H9 (cell line): ENCODE data around the gene MED28. TPM values are rescaled to one million over a fixed set of nuclear protein-coding genes. Genes with fewer than 3 reads are reported as not detected.

ENCODE experiments used
- DNase-seq: peaks from one replicate; pipeline ENCODE4 v3.0.0-alpha.2; 2017
- H2AFZ ChIP-seq: one replicate; pipeline ENCODE4 v1.6.1; 2013; ENCODE audit warnings: mild to moderate bottlenecking, low read length, control low read depth, moderate library complexity
- H2AK5ac ChIP-seq: 2 replicates; pipeline ENCODE4 v1.6.1; 2013; ENCODE audit warnings: low read length, control low read depth, mixed read lengths; ENCODE audit not compliant: insufficient read length
- H2BK120ac ChIP-seq: one replicate; pipeline ENCODE4 v1.6.1; 2013; ENCODE audit warnings: low read depth, mild to moderate bottlenecking, low read length, control low read depth, inconsistent platforms; ENCODE audit not compliant: poor library complexity, severe bottlenecking
- H2BK12ac ChIP-seq: 2 replicates; pipeline ENCODE4 v1.6.1; 2013; ENCODE audit warnings: low read length, control low read depth, mixed read lengths, low read depth; ENCODE audit not compliant: insufficient read length
- H2BK15ac ChIP-seq: 2 replicates; pipeline ENCODE4 v1.6.1; 2013; ENCODE audit warnings: low read depth, low read length, control low read depth
- H2BK20ac ChIP-seq: one replicate; pipeline ENCODE4 v1.6.1; 2013; ENCODE audit warnings: low read depth, mild to moderate bottlenecking, low read length, control low read depth, inconsistent platforms; ENCODE audit not compliant: poor library complexity, severe bottlenecking
- H2BK5ac ChIP-seq: 2 replicates; pipeline ENCODE4 v1.6.1; 2013; ENCODE audit warnings: low read length, control low read depth, mixed read lengths; ENCODE audit not compliant: insufficient read length
- H3K14ac ChIP-seq: 2 replicates; pipeline ENCODE4 v1.6.1; 2013; ENCODE audit warnings: low read length, control low read depth; ENCODE audit not compliant: insufficient read depth
- H3K18ac ChIP-seq: 2 replicates; pipeline ENCODE4 v1.6.1; 2013; ENCODE audit warnings: low read depth, mild to moderate bottlenecking, mixed read lengths, low read length, control low read depth; ENCODE audit not compliant: insufficient read length
- H3K23ac ChIP-seq: 2 replicates; pipeline ENCODE4 v1.6.1; 2013; ENCODE audit warnings: low read length, control low read depth, mixed read lengths, low read depth; ENCODE audit not compliant: insufficient read length
- H3K23me2 ChIP-seq: 2 replicates; pipeline ENCODE4 v1.6.1; 2013; ENCODE audit warnings: low read depth, mild to moderate bottlenecking, mixed read lengths, low read length, control low read depth; ENCODE audit not compliant: insufficient read length, poor library complexity, severe bottlenecking
- H3K27ac ChIP-seq: 2 replicates; pipeline ENCODE4 v1.5.1; 2013; ENCODE audit warnings: low read length, control low read depth, mixed read lengths, low read depth; ENCODE audit not compliant: insufficient read length
- H3K27me3 ChIP-seq: 2 replicates; pipeline ENCODE4 v1.6.1; 2013; ENCODE audit warnings: low read length, control low read depth, inconsistent platforms; ENCODE audit not compliant: insufficient read depth
- H3K4ac ChIP-seq: 2 replicates; pipeline ENCODE4 v1.6.1; 2013; ENCODE audit warnings: low read depth, mild to moderate bottlenecking, control low read depth, inconsistent platforms, low read length, moderate library complexity
- H3K4me1 ChIP-seq: 2 replicates; pipeline ENCODE4 v1.6.1; 2013; ENCODE audit warnings: low read length, control low read depth, inconsistent platforms; ENCODE audit not compliant: insufficient read depth
- H3K4me2 ChIP-seq: 2 replicates; pipeline ENCODE4 v1.6.1; 2013; ENCODE audit warnings: low read length, control low read depth, mixed read lengths; ENCODE audit not compliant: insufficient read length, insufficient read depth
- H3K56ac ChIP-seq: 2 replicates; pipeline ENCODE4 v1.6.1; 2013; ENCODE audit warnings: low read depth, mild to moderate bottlenecking, mixed read lengths, low read length, control low read depth; ENCODE audit not compliant: insufficient read length
- H3K79me1 ChIP-seq: 2 replicates; pipeline ENCODE4 v1.6.1; 2013; ENCODE audit warnings: low read depth, mild to moderate bottlenecking, moderate library complexity, low read length, control low read depth, inconsistent platforms; ENCODE audit not compliant: insufficient read depth, poor library complexity, severe bottlenecking
- H3K79me2 ChIP-seq: 2 replicates; pipeline ENCODE4 v1.6.1; 2013; ENCODE audit warnings: low read length, control low read depth, inconsistent platforms; ENCODE audit not compliant: insufficient read depth
- H3K9ac ChIP-seq: 2 replicates; pipeline ENCODE4 v1.6.1; 2013; ENCODE audit warnings: low read length, control low read depth, mixed read lengths; ENCODE audit not compliant: insufficient read length; ENCODE audit errors: extremely low read depth
- H3K9me3 ChIP-seq: one replicate; pipeline ENCODE4 v1.6.1; 2013; ENCODE audit warnings: low read depth, low read length, inconsistent platforms; ENCODE audit not compliant: control insufficient read depth
- H3T11ph ChIP-seq: one replicate; pipeline ENCODE4 v1.6.1; 2013; ENCODE audit warnings: mild to moderate bottlenecking, low read length, control low read depth, inconsistent platforms
- H4K20me1 ChIP-seq: one replicate; pipeline ENCODE4 v1.6.1; 2013; ENCODE audit not compliant: control insufficient read depth, insufficient read length, insufficient read depth
- H4K5ac ChIP-seq: 2 replicates; pipeline ENCODE4 v1.6.1; 2013; ENCODE audit warnings: low read depth, mild to moderate bottlenecking, mixed read lengths, low read length, control low read depth; ENCODE audit not compliant: insufficient read length
- H4K8ac ChIP-seq: replicated peaks from 2 replicates; pipeline ENCODE4 v1.6.1; 2013; ENCODE audit warnings: low read length, control low read depth, mixed read lengths, low read depth; ENCODE audit not compliant: insufficient read length
- H4K91ac ChIP-seq: 2 replicates; pipeline ENCODE4 v1.6.1; 2013; ENCODE audit warnings: low read depth, mild to moderate bottlenecking, moderate library complexity, mixed read lengths, low read length, control low read depth; ENCODE audit not compliant: insufficient read length
- H3K27ac Mint-ChIP-seq, 3 experiments: 2 replicates in 2 of 3; 3 replicates in 1 of 3; pipeline ENCODE4 v1.8.0; 2020 to 2021; ENCODE audit warnings: mixed read lengths in 3 of 3, mild to moderate bottlenecking in 1 of 3, moderate library complexity in 1 of 3
- H3K27me3 Mint-ChIP-seq: 2 replicates; pipeline ENCODE4 v1.8.0; 2021; ENCODE audit warnings: low read depth, mild to moderate bottlenecking, moderate library complexity, mixed read lengths
- H3K36me3 Mint-ChIP-seq, 3 experiments: 2 replicates in 2 of 3; 3 replicates in 1 of 3; pipeline ENCODE4 v1.8.0; 2020 to 2021; ENCODE audit warnings: low read depth in 3 of 3, mixed read lengths in 3 of 3; ENCODE audit not compliant: insufficient read depth in 1 of 3
- H3K4me1 Mint-ChIP-seq, 2 experiments: 2 replicates each; pipeline ENCODE4 v1.8.0; 2020; ENCODE audit warnings: mixed read lengths in 2 of 2
- H3K4me3 Mint-ChIP-seq, 2 experiments: 2 replicates in 1 of 2; 3 replicates in 1 of 2; pipeline ENCODE4 v1.8.0; 2020 to 2021; ENCODE audit warnings: mild to moderate bottlenecking in 2 of 2, mixed read lengths in 2 of 2, moderate library complexity in 1 of 2
- H3K9me3 Mint-ChIP-seq, 2 experiments: 2 replicates in 1 of 2; 3 replicates in 1 of 2; pipeline ENCODE4 v1.8.0; 2020; ENCODE audit warnings: mild to moderate bottlenecking in 2 of 2, mixed read lengths in 2 of 2, moderate library complexity in 1 of 2
- CTCF ChIP-seq: fragments of 200-600 bp; sonication (generic); conservative IDR thresholded peaks from 3 replicates; pipeline ENCODE4 v1.8.0; 2021; ENCODE audit warnings: antibody characterized with exemption, mild to moderate bottlenecking
- WGBS: extraction: QIAGEN DNeasy Blood & Tissue Kit; methylation state at CpG from one replicate; pipeline ENCODE4 v1.1.7; 2013; ENCODE audit warnings: missing lambda C conversion rate, low lambda C conversion rate, mixed read lengths; ENCODE audit not compliant: insufficient read length; ENCODE audit errors: extremely low coverage; 5-methylcytosine and 5-hydroxymethylcytosine counted together
- total RNA-seq: library from RNA; stranded (reverse); gene quantifications from 2 replicates; pipeline ENCODE4 v1.2.1, GENCODE V29; 2021

The MED28 gene
- total RNA-seq, 1 experiment from 2014 or later, result 90.4 TPM

DNA sequence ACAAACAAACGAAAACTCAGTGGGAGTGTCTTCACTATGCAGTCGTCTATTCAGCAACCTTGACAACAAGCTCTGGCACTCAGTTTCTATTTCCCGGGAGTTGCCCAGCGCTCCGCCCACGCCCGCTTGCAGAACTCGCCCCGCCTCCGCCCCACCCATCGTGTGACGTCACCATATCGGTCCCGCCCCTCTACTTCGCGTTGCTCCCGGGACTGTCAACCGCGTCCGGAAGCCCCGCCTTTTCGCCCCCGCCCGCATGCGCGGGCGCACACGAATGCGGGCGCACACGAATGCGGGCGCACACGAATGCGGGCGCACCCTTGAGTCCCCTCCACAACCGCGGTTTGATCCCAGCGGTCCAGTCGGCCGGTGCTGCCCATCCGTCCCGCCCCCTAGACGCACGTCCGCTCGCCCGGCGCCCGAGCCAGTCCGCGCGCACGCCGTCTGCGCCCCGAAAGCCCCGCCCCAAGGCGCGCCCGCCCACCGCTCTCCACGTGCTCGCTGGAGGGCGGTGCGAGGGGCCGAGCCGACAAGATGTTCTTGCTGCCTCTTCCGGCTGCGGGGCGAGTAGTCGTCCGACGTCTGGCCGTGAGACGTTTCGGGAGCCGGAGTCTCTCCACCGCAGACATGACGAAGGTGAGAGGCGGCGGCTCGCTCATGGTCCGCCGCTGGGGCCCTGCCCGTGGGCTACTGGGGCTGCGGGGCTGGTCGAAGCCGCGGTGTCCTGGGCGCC lies 37.3 kb upstream of the MED28 start, which contains the start of gene LAP3:
TSS of gene LAP3 (plus strand) at position 267 of the 733 bp plus-strand sequence. CDS start at position 535, 268 bp downstream.
- Histone ChIP-seq H3K14ac (peak within 1 kb of the TSS; percentile 81), H3K23ac (no peak within 1 kb of the TSS), H2BK12ac (no peak within 1 kb of the TSS), H3K4ac (no peak within 1 kb of the TSS), H2BK15ac (no peak within 1 kb of the TSS), H3K56ac (no peak within 1 kb of the TSS), H3K9ac (peak within 1 kb of the TSS; percentile 70), H3K4me2 (peak within 1 kb of the TSS; percentile 96), H4K8ac (no peak within 1 kb of the TSS), H2BK120ac (no peak within 1 kb of the TSS), H3K27ac (no peak within 1 kb of the TSS), H3K18ac (peak within 1 kb of the TSS; percentile 60), H3K4me1 (no peaks in the 10 kb centered on the region; the same call in 1 of the 2 replicates), H4K91ac (no peak within 1 kb of the TSS), H3K9me3 (no peaks in the 10 kb centered on the region), H2BK20ac (no peak within 1 kb of the TSS), H3K27me3 (no peaks in the 10 kb centered on the region; the same call in 1 of the 2 replicates), H3K79me1 (no peaks in the 10 kb centered on the region), H4K20me1 (no peaks in the 10 kb centered on the region), H2AK5ac (no peak within 1 kb of the TSS), H3K79me2 (no peaks in the 10 kb centered on the region), H2BK5ac (no peak within 1 kb of the TSS), H2AFZ (peak within 1 kb of the TSS; percentile 36), H3T11ph (no peak within 1 kb of the TSS), H4K5ac (no peak within 1 kb of the TSS), H3K23me2 (peaks cover 9% of the 10 kb centered on the region)
- no peak for TF ChIP-seq CTCF
- peaks cover 5 to 26% (median 21%) of the 10 kb centered on the region in 3 experiments; a peak in 6 of 7 replicates for H3K36me3 Mint-ChIP-seq
- peaks cover 17% of the 10 kb centered on the region in 2 experiments for H3K4me1 Mint-ChIP-seq
- peak within 1 kb of the TSS; percentile 72 to 97 (median 94); a peak in 6 of 7 replicates for H3K27ac Mint-ChIP-seq
- H3K27me3 Mint-ChIP-seq, result peaks cover 6% of the 10 kb centered on the region; the same call in 1 of the 2 replicates
- DNase-seq, result peak; percentile 96
- no peaks in the 10 kb centered on the region; a peak in 1 of 5 replicates for H3K9me3 Mint-ChIP-seq
- WGBS, result no CpG with 5 or more reads among the region's 91 CpGs
- peak within 1 kb of the TSS; percentile 82 to 90 for H3K4me3 Mint-ChIP-seq
